ENCODE data around the gene AGO4. TPM values are rescaled to one million over a fixed set of nuclear protein-coding genes. Genes with fewer than 3 reads are reported as not detected.

Gene AGO4
- total and polyA plus RNA-seq, 2 of the 4 experiments (the other 2 are of a cell fraction) = 8.2 to 9.2 TPM

DNA sequence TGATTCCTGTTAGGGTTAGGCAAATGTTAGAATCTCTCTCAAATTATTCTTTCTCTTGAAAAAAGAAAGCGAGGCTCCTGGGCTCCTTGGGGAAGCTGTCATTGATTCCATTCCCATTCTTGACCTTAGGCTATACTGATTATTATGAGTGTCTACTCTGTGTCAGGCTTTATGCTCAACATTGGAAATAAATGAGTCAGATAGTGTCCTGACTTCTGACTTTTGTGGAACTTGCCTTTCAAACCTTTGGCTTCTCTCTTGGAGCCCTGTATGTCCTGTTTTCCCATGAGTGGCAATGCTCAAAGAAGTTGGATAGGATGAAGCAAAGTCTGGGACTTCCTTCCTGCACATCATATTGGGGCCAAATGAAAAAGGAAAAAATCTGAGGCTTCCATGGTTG is 86.8 kb downstream of the AGO4 start:
- ChIA-PET POLR2A (ENCODE audit: unreplicated experiment) (no interaction called here), CTCF (no interaction called here)
- Histone ChIP-seq H4K20me1 (ENCODE audit: insufficient read depth, low read length) (no peaks in the 10 kb centered on the region), H3K14ac (replicated peaks; ENCODE audit: low read depth, low read length) (no peak overlapping the region), H4K91ac (ENCODE audit: insufficient read depth, low read depth, low read length) (no peak overlapping the region), H2AFZ (replicated peaks; ENCODE audit: low read length, poor library complexity) (no peak overlapping the region), H3K18ac (ENCODE audit: low read depth, low read length) (no peak overlapping the region), H3K79me1 (ENCODE audit: low read depth in 1 of 2, low read length in 2 of 2) (no peaks in the 10 kb centered on the region; a peak in 2 of 4 replicates), H4K5ac (ENCODE audit: low read depth, low read length) (no peak overlapping the region), H3K9ac (ENCODE audit: low read depth, low read length) (no peak overlapping the region), H2AK9ac (replicated peaks; ENCODE audit: low read depth, low read length, poor library complexity) (no peak overlapping the region), H3K23ac (ENCODE audit: low read depth, low read length) (no peak overlapping the region), H3K27ac (ENCODE audit: insufficient read depth, low read length) (no peak overlapping the region), H2BK120ac (ENCODE audit: low read depth, low read length) (no peak overlapping the region), H3K4ac (ENCODE audit: low read depth, low read length) (no peak overlapping the region), H3K4me1 (ENCODE audit: control insufficient read depth, insufficient read depth, low read length) (0 out of 2 replicates have a peak, but pooled peaks cover 2% of the 10 kb centered on the region), H3K9me1 (ENCODE audit: insufficient read depth, low read length) (peaks cover 4% of the 10 kb centered on the region; the same call in 1 of the 2 replicates), H3K56ac (ENCODE audit: extremely low read depth, insufficient read depth, low read length) (no peak overlapping the region), H3K36me3 (ENCODE audit: control insufficient read depth, insufficient read depth, low read length) (peaks cover 29% of the 10 kb centered on the region), H3K9me3 (ENCODE audit: control insufficient read depth, insufficient read depth, low read length) (no peaks in the 10 kb centered on the region), H2BK20ac (ENCODE audit: low read depth, low read length) (no peak overlapping the region), H2AK5ac (ENCODE audit: low read depth, low read length) (no peak overlapping the region), H3K4me2 (ENCODE audit: low read depth, low read length) (no peak overlapping the region), H2BK5ac (ENCODE audit: low read depth, low read length, poor library complexity, severe bottlenecking) (no peak overlapping the region), H3K27me3 (ENCODE audit: control insufficient read depth, insufficient read depth, low read length) (no peaks in the 10 kb centered on the region), H2BK15ac (ENCODE audit: low read depth, low read length) (no peak overlapping the region), H3K4me3 (ENCODE audit: insufficient read depth, low read depth, low read length) (no peak overlapping the region), H4K8ac (ENCODE audit: low read depth in 2 of 2, low read length in 2 of 2) (no peak overlapping the region)
- TF ChIP-seq MAFK (IDR thresholded peaks at IDR 0.05; ENCODE audit: low read depth, low read length) (no peak), RCOR1 (IDR thresholded peaks at IDR 0.05; ENCODE audit: insufficient replicate concordance, low read length) (no peak), SMC3 (IDR thresholded peaks at IDR 0.05; ENCODE audit: low read depth, low read length) (no peak), NFE2L2 (IDR thresholded peaks at IDR 0.05; ENCODE audit: low read depth, low read length) (no peak), BHLHE40 (IDR thresholded peaks at IDR 0.05; ENCODE audit: low read depth, low read length) (no peak), RAD21 (IDR thresholded peaks at IDR 0.05; ENCODE audit: low read length) (no peak), CEBPB (IDR thresholded peaks at IDR 0.05; ENCODE audit: low read depth, low read length) (no peak), CHD1 (IDR thresholded peaks at IDR 0.05; ENCODE audit: low read depth, low read length) (no peak), FOS (IDR thresholded peaks at IDR 0.05; ENCODE audit: low read depth, low read length) (no peak), MAZ (IDR thresholded peaks at IDR 0.05; ENCODE audit: borderline replicate concordance, low read depth, low read length) (no peak), CTCF (conservative IDR thresholded peaks at IDR 0.05; ENCODE audit: low read depth, low read length) (no peak), MXI1 (IDR thresholded peaks at IDR 0.05; ENCODE audit: borderline replicate concordance, low read depth, low read length) (no peak), RFX5 (IDR thresholded peaks at IDR 0.05; ENCODE audit: low read depth, low read length) (no peak)
- TF ChIP-seq, protein P1, sequence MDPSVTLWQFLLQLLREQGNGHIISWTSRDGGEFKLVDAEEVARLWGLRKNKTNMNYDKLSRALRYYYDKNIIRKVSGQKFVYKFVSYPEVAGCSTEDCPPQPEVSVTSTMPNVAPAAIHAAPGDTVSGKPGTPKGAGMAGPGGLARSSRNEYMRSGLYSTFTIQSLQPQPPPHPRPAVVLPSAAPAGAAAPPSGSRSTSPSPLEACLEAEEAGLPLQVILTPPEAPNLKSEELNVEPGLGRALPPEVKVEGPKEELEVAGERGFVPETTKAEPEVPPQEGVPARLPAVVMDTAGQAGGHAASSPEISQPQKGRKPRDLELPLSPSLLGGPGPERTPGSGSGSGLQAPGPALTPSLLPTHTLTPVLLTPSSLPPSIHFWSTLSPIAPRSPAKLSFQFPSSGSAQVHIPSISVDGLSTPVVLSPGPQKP (IDR thresholded peaks at IDR 0.05; ENCODE audit: borderline replicate concordance, low read depth, low read length) = no peak
- DNase-seq (no peak), ATAC-seq (ENCODE audit: low read depth) (no peak)
- BruUV-seq (replicated peaks) = no TSS peak
- in situ Hi-C loops (cut with MboI; ENCODE audit: low sequenced_read_pairs) = no loop called here
- intact Hi-C loops (cut with micrococcal nuclease) = no loop called here
- dilution Hi-C loops (cut with HindIII; ENCODE audit: low sequenced_read_pairs, unreplicated experiment) = no loop called here
- WGBS, 2 experiments (ENCODE audit: extremely low coverage in 2 of 2, insufficient read length in 1 of 2) = no CpG with 5 or more reads among the region's 1 CpG

Data from IMR-90 (cell line).